Endothelial cell of umbilical vein (primary cell): Measurements from ENCODE around the gene KRT79. TPM values are rescaled to one million over a fixed set of nuclear protein-coding genes. Genes with fewer than 3 reads are reported as not detected.

Source experiments
- BruUV-seq: library from RNA; stranded (reverse); fragments of 400-500 nt; replicated peaks from 2 replicates; lab custom pipeline; 2021; lab: Mats Ljungman, UMichigan
- CTCF ChIA-PET: fragments of 300-600, 350-600 bp; sonication (Branson Sonifier 250); formaldehyde crosslinking; loops from one replicate; lab custom pipeline; 2021; ENCODE audit warnings: antibody characterized with exemption, inconsistent platforms; lab: Charles Lee
- POLR2A ChIA-PET: fragments of 300-600, 350-600 bp; sonication (Branson Sonifier 250); formaldehyde crosslinking; loops from one replicate; lab custom pipeline; 2021; ENCODE audit warnings: antibody characterized with exemption, inconsistent platforms; lab: Charles Lee
- DNase-seq: peaks from one replicate; pipeline ENCODE4 v3.0.0-alpha.2; 2011; ENCODE audit warnings: low read depth, low spot score
- FAIRE-seq: peaks from 2 replicates; lab custom pipeline; 2011; peaks lifted over from hg19 to GRCh38; lab: Jason Lieb, UNC
- H2AFZ ChIP-seq: 2 replicates; pipeline ENCODE4 v1.6.0; 2012; ENCODE audit warnings: low read depth, low read length, control low read depth, inconsistent platforms
- H3K27ac ChIP-seq: 2 replicates; pipeline ENCODE4 v1.5.1; 2011; ENCODE audit warnings: low read depth, mild to moderate bottlenecking, control low read depth, low read length, moderate library complexity; ENCODE audit not compliant: insufficient read depth
- H3K27me3 ChIP-seq, 2 experiments: 2 replicates each; pipeline versions ENCODE4 v1.6.0 to v1.6.1; 2011; ENCODE audit warnings: low read length in 2 of 2, mixed read lengths in 1 of 2; ENCODE audit not compliant: control insufficient read depth in 2 of 2, insufficient read depth in 2 of 2
- H3K36me3 ChIP-seq, 2 experiments: 2 replicates in 1 of 2; 3 replicates in 1 of 2; pipeline ENCODE4 v1.5.1; 2011; ENCODE audit warnings: low read length in 2 of 2, mild to moderate bottlenecking in 1 of 2, moderate library complexity in 1 of 2; ENCODE audit not compliant: control insufficient read depth in 2 of 2, insufficient read depth in 2 of 2; ENCODE audit errors: extremely low read depth in 1 of 2
- H3K4me1 ChIP-seq: 3 replicates; pipeline ENCODE4 v1.5.1; 2011; ENCODE audit warnings: mild to moderate bottlenecking, low read length; ENCODE audit not compliant: control insufficient read depth, insufficient read depth; ENCODE audit errors: extremely low read depth
- H3K4me2 ChIP-seq: 2 replicates; pipeline ENCODE4 v1.6.1; 2011; ENCODE audit warnings: low read length, control low read depth, mixed read lengths; ENCODE audit not compliant: insufficient read depth
- H3K4me3 ChIP-seq, 3 experiments: fragments of 200-600 bp in 1 of 3; sonication (generic), shearing (Covaris generic) in 1 of 3; replicated peaks in 1 of 3; 2 replicates each; pipeline ENCODE4 v1.5.1; 2011 to 2016; ENCODE audit warnings: control low read depth in 3 of 3, low read length in 3 of 3, mild to moderate bottlenecking in 2 of 3, inconsistent platforms in 1 of 3, low read depth in 1 of 3, moderate library complexity in 1 of 3; ENCODE audit not compliant: insufficient read depth in 1 of 3
- H3K79me2 ChIP-seq: 2 replicates; pipeline ENCODE4 v1.6.0; 2012; ENCODE audit warnings: low read length, inconsistent platforms; ENCODE audit not compliant: control insufficient read depth, insufficient read depth
- H3K9ac ChIP-seq: replicated peaks from 2 replicates; pipeline ENCODE3; 2011; ENCODE audit warnings: low read length, control low read depth; ENCODE audit not compliant: insufficient read depth; ENCODE audit errors: extremely low read depth
- H3K9me1 ChIP-seq: replicated peaks from 3 replicates; pipeline ENCODE4 v1.6.0; 2011; ENCODE audit warnings: mild to moderate bottlenecking, low read length; ENCODE audit not compliant: control insufficient read depth, insufficient read depth; ENCODE audit errors: extremely low read depth
- H3K9me3 ChIP-seq: replicated peaks from 2 replicates; pipeline ENCODE4 v1.5.1; 2012; ENCODE audit warnings: low read length, inconsistent platforms; ENCODE audit not compliant: control insufficient read depth, insufficient read depth
- H4K20me1 ChIP-seq: replicated peaks from 2 replicates; pipeline ENCODE3; 2011; ENCODE audit warnings: mild to moderate bottlenecking, low read length; ENCODE audit not compliant: control insufficient read depth, insufficient read depth; ENCODE audit errors: extremely low read depth
- CTCF ChIP-seq, 2 donors: IDR thresholded peaks; 1 replicate in 1 of 2; 2 replicates in 1 of 2; pipeline ENCODE4 v1.5.1; 2011; ENCODE audit warnings: low read length in 2 of 2, mild to moderate bottlenecking in 2 of 2, moderate library complexity in 2 of 2, control low read depth in 1 of 2, inconsistent platforms in 1 of 2, low read depth in 1 of 2; ENCODE audit not compliant: insufficient read depth in 1 of 2; ENCODE audit errors: extremely low read depth in 1 of 2
- EZH2 ChIP-seq: IDR thresholded peaks from 2 replicates; pipeline ENCODE4 v1.6.1; 2012; ENCODE audit warnings: borderline replicate concordance, low read depth, mild to moderate bottlenecking, moderate library complexity, low read length, inconsistent platforms; ENCODE audit not compliant: severe bottlenecking
- FOS ChIP-seq: IDR thresholded peaks from 2 replicates; pipeline ENCODE4 v1.6.1; 2011; ENCODE audit warnings: mild to moderate bottlenecking, low read length, moderate library complexity, borderline replicate concordance; ENCODE audit not compliant: insufficient read depth
- GATA2 ChIP-seq: IDR thresholded peaks from 2 replicates; pipeline ENCODE4 v1.7.0; 2011; ENCODE audit warnings: low read depth, mild to moderate bottlenecking, moderate library complexity, mixed read lengths, low read length; ENCODE audit not compliant: insufficient read length, insufficient read depth
- JUN ChIP-seq: IDR thresholded peaks from 2 replicates; pipeline ENCODE4 v1.6.1; 2011; ENCODE audit warnings: borderline replicate concordance, low read depth; ENCODE audit not compliant: insufficient read length, insufficient read depth
- MAX ChIP-seq: IDR thresholded peaks from 2 replicates; pipeline ENCODE4 v1.6.1; 2011; ENCODE audit not compliant: insufficient read depth, insufficient read length
- MYC ChIP-seq: IDR thresholded peaks from one replicate; pipeline ENCODE4 v1.6.1; 2011; ENCODE audit warnings: mild to moderate bottlenecking, low read depth, low read length
- POLR2A ChIP-seq: IDR thresholded peaks from 2 replicates; pipeline ENCODE4 v1.6.1; 2012; ENCODE audit warnings: low read depth, mild to moderate bottlenecking, control low read depth, low read length
- POLR2AphosphoS5 ChIP-seq: IDR thresholded peaks from 2 replicates; pipeline ENCODE4 v1.6.1; 2012; ENCODE audit warnings: low read depth, mild to moderate bottlenecking, control low read depth, low read length, moderate library complexity; ENCODE audit not compliant: insufficient read depth
- dilution Hi-C: fragments of 300-500 bp; cut with MboI; formaldehyde crosslinking; loops from one replicate; pipeline ENCODE4 v1.15.0; 2019; ENCODE audit warnings: low sequenced_read_pairs; ENCODE audit not compliant: extremely low pct_ligation_motif_present
- intact Hi-C: fragments of 100-400 bp; cut with micrococcal nuclease; formaldehyde crosslinking; loops from one replicate; pipeline ENCODE4 v1.10.0; 2022
- polyA plus RNA-seq, 4 experiments: library from polyadenylated mRNA; depleted of rRNA in 3 of 4; stranded (reverse) in 3 of 4; unstranded in 1 of 4; fragments of >200 nt; gene quantifications; 2 replicates each; pipeline versions ENCODE4 v1.2.1 to v1.2.3, GENCODE V29; 2011 to 2012; ENCODE audit warnings: missing spikeins in 1 of 4
- total RNA-seq: library from RNA; stranded (reverse); gene quantifications from 2 replicates; pipeline ENCODE4 v1.2.3, GENCODE V29; 2021

The KRT79 gene
- total and polyA plus RNA-seq, 2 donors (not counting 3 experiments of a cell fraction or from before 2014, with no cell fraction given) = not detected

GRCh38 chr12:52781399-52782082 is 52.6 kb downstream of the KRT79 start:
- dilution Hi-C loops (no loop called here), intact Hi-C loops (no loop called here)
- Histone ChIP-seq H3K36me3 (no peaks in the 10 kb centered on the region), H3K79me2 (no peaks in the 10 kb centered on the region), H3K27me3 (peaks cover 6 to 8% of the 10 kb centered on the region in 2 experiments), H2AFZ (no peak overlapping the region), H3K27ac (no peak overlapping the region), H3K4me1 (no peaks in the 10 kb centered on the region), H3K4me2 (no peak overlapping the region), H3K4me3 (no peak overlapping the region), H3K9me1 (no peaks in the 10 kb centered on the region), H3K9me3 (no peaks in the 10 kb centered on the region), H3K9ac (no peak overlapping the region), H4K20me1 (no peaks in the 10 kb centered on the region)
- POLR2A ChIA-PET = no interaction called here
- no peak for DNase-seq
- no TSS peak for BruUV-seq
- FAIRE-seq = no peak
- TF ChIP-seq JUN = no peak
- no peak for TF ChIP-seq GATA2
- CTCF ChIA-PET = no interaction called here

- ChIA-PET POLR2A (no interaction called here), CTCF (no interaction called here)
- Histone ChIP-seq H3K27me3 (peaks cover 7 to 8% of the 10 kb centered on the region in 2 experiments), H3K36me3 (no peaks in the 10 kb centered on the region), H3K9ac (no peak overlapping the region), H4K20me1 (no peaks in the 10 kb centered on the region), H3K79me2 (no peaks in the 10 kb centered on the region), H3K9me1 (no peaks in the 10 kb centered on the region), H3K9me3 (no peaks in the 10 kb centered on the region), H2AFZ (no peak overlapping the region), H3K4me2 (no peak overlapping the region), H3K4me1 (no peaks in the 10 kb centered on the region), H3K27ac (no peak overlapping the region), H3K4me3 (no peak overlapping the region)
- intact Hi-C loops (no loop called here), dilution Hi-C loops (no loop called here)
- no peak for TF ChIP-seq MYC
- TF ChIP-seq MAX = no peak
- TF ChIP-seq POLR2A = no peak
- TF ChIP-seq JUN = no peak
- no peak for TF ChIP-seq POLR2AphosphoS5
- no peak for TF ChIP-seq CTCF (IDR thresholded peaks at IDR 0.05; ENCODE audit: extremely low read depth in 1 of 2, insufficient read depth in 1 of 2, low read depth in 1 of 2, low read length in 2 of 2)
- TF ChIP-seq GATA2 = no peak
- no peak for TF ChIP-seq EZH2
- TF ChIP-seq FOS = no peak
- DNase-seq (no peak), FAIRE-seq (no peak)
- BruUV-seq = no TSS peak
Observed at GRCh38 chr12:52779914-52780313, 54.2 kb downstream of the KRT79 start.
